Esophagus muscularis mucosa (tissue), 4 donors: ENCODE results near the gene NPRL2.

ENCODE experiments used
- CTCF ChIP-seq, 3 experiments: fragments of 200-600 bp in 2 of 3; fragments of 450-650 bp in 1 of 3; sonication (generic) in 2 of 3; IDR thresholded peaks; one replicate each; pipeline ENCODE4 v1.5.1; 2017 to 2019; ENCODE audit warnings: antibody characterized with exemption in 3 of 3, mild to moderate bottlenecking in 2 of 3, moderate library complexity in 1 of 3
- EP300 ChIP-seq: sonication (generic); formaldehyde crosslinking; IDR thresholded peaks from one replicate; pipeline ENCODE4 v1.6.1; 2017; ENCODE audit warnings: antibody characterized with exemption
- POLR2A ChIP-seq: fragments of 450-650 bp; IDR thresholded peaks from one replicate; pipeline ENCODE4 v1.6.1; 2017; ENCODE audit warnings: antibody characterized with exemption, moderate library complexity, mild to moderate bottlenecking, low read depth
- POLR2AphosphoS5 ChIP-seq, 2 donors: sonication (generic); formaldehyde crosslinking; IDR thresholded peaks; one replicate each; pipeline ENCODE4 v1.6.1; 2017; ENCODE audit warnings: antibody characterized with exemption in 2 of 2

- no peak for TF ChIP-seq EP300
- TF ChIP-seq CTCF (IDR thresholded peaks at IDR 0.05) = no peak
- TF ChIP-seq POLR2A = no peak
- no peak for TF ChIP-seq POLR2AphosphoS5 (IDR thresholded peaks at IDR 0.05)
Measured at GRCh38 chr3:50393061-50393460, 42.5 kb upstream of the NPRL2 start.
